Duodenal mucosa (tissue), 2 donors: Measurements from ENCODE around the gene HEATR1.
"Not testable (repeated sequence)": the region's sequence is repeated elsewhere in the genome, so short reads cannot be mapped to it uniquely, and the experiment has no call there.

ENCODE experiments used
- H3K27ac ChIP-seq: one replicate; pipeline ENCODE4 v1.7.0; 2013; ENCODE audit warnings: low read depth, low read length
- H3K27me3 ChIP-seq, 2 donors: one replicate each; pipeline ENCODE4 v1.7.0; 2013; ENCODE audit warnings: low read length in 2 of 2, control low read depth in 1 of 2; ENCODE audit not compliant: insufficient read depth in 2 of 2, control insufficient read depth in 1 of 2
- H3K36me3 ChIP-seq, 2 donors: one replicate each; pipeline ENCODE4 v1.7.0; 2013; ENCODE audit warnings: low read length in 2 of 2, control low read depth in 1 of 2; ENCODE audit not compliant: insufficient read depth in 2 of 2, control insufficient read depth in 1 of 2
- H3K4me1 ChIP-seq, 2 donors: one replicate each; pipeline ENCODE4 v1.7.0; 2013; ENCODE audit warnings: low read length in 2 of 2, control low read depth in 1 of 2; ENCODE audit not compliant: insufficient read depth in 2 of 2, control insufficient read depth in 1 of 2
- H3K4me3 ChIP-seq, 2 donors: one replicate each; pipeline ENCODE4 v1.7.0; 2013; ENCODE audit warnings: low read length in 2 of 2, low read depth in 1 of 2
- H3K9ac ChIP-seq, 2 donors: one replicate each; pipeline ENCODE4 v1.7.0; 2013; ENCODE audit warnings: low read length in 2 of 2, low read depth in 1 of 2
- H3K9me3 ChIP-seq, 2 donors: one replicate each; pipeline ENCODE4 v1.7.0; 2013; ENCODE audit warnings: low read length in 2 of 2, control low read depth in 1 of 2; ENCODE audit not compliant: control insufficient read depth in 1 of 2

HEATR1 gene

GRCh38 chr1:236515443-236515958, 88.8 kb downstream of the HEATR1 start:
- H3K4me3 ChIP-seq, result no peak overlapping the region
- H3K27ac ChIP-seq, result no peak overlapping the region
- H3K9ac ChIP-seq, result no peak overlapping the region
- no peaks in the 10 kb centered on the region for H3K27me3 ChIP-seq
- H3K36me3 ChIP-seq, result no peaks in the 10 kb centered on the region
- H3K9me3 ChIP-seq, result no peaks in the 10 kb centered on the region
- H3K4me1 ChIP-seq, result no peaks in the 10 kb centered on the region

GRCh38 chr1:236514703-236515442, 89.4 kb downstream of the HEATR1 start:
- no peaks in the 10 kb centered on the region for H3K9me3 ChIP-seq
- H3K27me3 ChIP-seq, result no peaks in the 10 kb centered on the region
- no peak overlapping the region for H3K4me3 ChIP-seq
- no peak overlapping the region for H3K9ac ChIP-seq
- no peak overlapping the region for H3K27ac ChIP-seq
- H3K4me1 ChIP-seq, result peaks cover 0 to 5% of the 10 kb centered on the region in 2 donors
- no peaks in the 10 kb centered on the region for H3K36me3 ChIP-seq

GRCh38 chr1:236511735-236512418, 92.4 kb downstream of the HEATR1 start:
- Histone ChIP-seq H3K36me3 (no peaks in the 10 kb centered on the region), H3K9ac (no peak overlapping the region), H3K4me1 (peaks cover 0 to 11% of the 10 kb centered on the region in 2 donors), H3K27ac (no peak overlapping the region), H3K27me3 (no peaks in the 10 kb centered on the region), H3K4me3 (no peak overlapping the region), H3K9me3 (no peaks in the 10 kb centered on the region)

- Histone ChIP-seq H3K9me3 (no peaks in the 10 kb centered on the region), H3K9ac (no peak overlapping the region), H3K36me3 (no peaks in the 10 kb centered on the region), H3K4me3 (no peak overlapping the region), H3K27ac (no peak overlapping the region), H3K27me3 (no peaks in the 10 kb centered on the region), H3K4me1 (peaks cover 0 to 11% of the 10 kb centered on the region in 2 donors)
Measured at GRCh38 chr1:236509647-236510401, 94.5 kb downstream of the HEATR1 start.

- no peaks in the 10 kb centered on the region for H3K9me3 ChIP-seq
- H3K36me3 ChIP-seq, result no peaks in the 10 kb centered on the region
- H3K4me1 ChIP-seq, result peaks cover 0 to 11% of the 10 kb centered on the region in 2 donors
- no peak overlapping the region for H3K27ac ChIP-seq
- H3K4me3 ChIP-seq, result no peak overlapping the region
- H3K27me3 ChIP-seq, result no peaks in the 10 kb centered on the region
- no peak overlapping the region for H3K9ac ChIP-seq
Measured at GRCh38 chr1:236509203-236509602, 95.1 kb downstream of the HEATR1 start.

GRCh38 chr1:236508593-236509027, 95.7 kb downstream of the HEATR1 start:
- no peaks in the 10 kb centered on the region for H3K27me3 ChIP-seq
- H3K27ac ChIP-seq, result no peak overlapping the region
- H3K9me3 ChIP-seq, result no peaks in the 10 kb centered on the region

GRCh38 chr1:236507022-236507700, 97.2 kb downstream of the HEATR1 start:
- no peak overlapping the region for H3K27ac ChIP-seq
- peaks cover 3 to 15% of the 10 kb centered on the region in 2 donors for H3K4me1 ChIP-seq
- H3K27me3 ChIP-seq, result no peaks in the 10 kb centered on the region
- no peak overlapping the region for H3K9ac ChIP-seq
- H3K4me3 ChIP-seq, result no peak overlapping the region
- H3K9me3 ChIP-seq, result no peaks in the 10 kb centered on the region
- H3K36me3 ChIP-seq, result no peaks in the 10 kb centered on the region

More at GRCh38 chr1:236508593-236509027, 95.7 kb downstream of the HEATR1 start:
- Histone ChIP-seq H3K36me3 (no peaks in the 10 kb centered on the region), H3K4me1 (peaks cover 0 to 11% of the 10 kb centered on the region in 2 donors), H3K9ac (no peak overlapping the region), H3K4me3 (no peak overlapping the region)

GRCh38 chr1:236504338-236504737, 100.0 kb downstream of the HEATR1 start:
- H3K9ac ChIP-seq, H3K4me1 ChIP-seq, H3K27me3 ChIP-seq, H3K36me3 ChIP-seq, H3K4me3 ChIP-seq, H3K9me3 ChIP-seq, H3K27ac ChIP-seq: not testable (repeated sequence)

- Histone ChIP-seq H3K9ac (peak overlapping the region in 1 of 2 donors; percentile 10), H3K4me3 (peak overlapping the region; percentile 46 to 71), H3K36me3 (no peaks in the 10 kb centered on the region), H3K27me3 (no peaks in the 10 kb centered on the region), H3K4me1 (peaks cover 3 to 4% of the 10 kb centered on the region in 2 donors), H3K9me3 (no peaks in the 10 kb centered on the region), H3K27ac (peak overlapping the region; percentile 23)
Measured at GRCh38 chr1:236502972-236503639, 101.2 kb downstream of the HEATR1 start.
